HG03520 (cell line): Measurements from ENCODE around the gene SENP3.
A peak's percentile ranks its signal among the peaks of the same experiment; 100 is the strongest.

ENCODE experiments used
- ATAC-seq: cut with Tn5 transposase; IDR thresholded peaks from one replicate; pipeline ENCODE4 v1.9.1; 2021; ENCODE audit warnings: mild to moderate bottlenecking, moderate library complexity; ENCODE audit not compliant: unreplicated experiment

Gene SENP3

GRCh38 chr17:7561589-7562207, at the start of gene SENP3:
TSS of gene SENP3 (plus strand) at chr17:7561919. CDS start at chr17:7563077, 1,158 bp downstream.
- peak; percentile 41 for ATAC-seq

- no peak for ATAC-seq
Measured at GRCh38 chr17:7512105-7512504, 49.6 kb upstream of the SENP3 start.

- ATAC-seq = no peak
Measured at GRCh38 chr17:7512824-7513540, 48.7 kb upstream of the SENP3 start.

- ATAC-seq = no peak
Measured at GRCh38 chr17:7513850-7514419, 47.8 kb upstream of the SENP3 start.

GRCh38 chr17:7515911-7516610, 45.7 kb upstream of the SENP3 start:
- ATAC-seq = no peak

GRCh38 chr17:7523033-7523432, 38.7 kb upstream of the SENP3 start:
- ATAC-seq = no peak

- no peak for ATAC-seq
Measured at GRCh38 chr17:7528842-7529241, 32.9 kb upstream of the SENP3 start.

GRCh38 chr17:7530023-7530900, 31.5 kb upstream of the SENP3 start:
- no peak for ATAC-seq

- no peak for ATAC-seq
Measured at GRCh38 chr17:7538050-7538449, 23.7 kb upstream of the SENP3 start.

GRCh38 chr17:7538891-7539545, 22.7 kb upstream of the SENP3 start:
- ATAC-seq = no peak

GRCh38 chr17:7541074-7541621, 20.6 kb upstream of the SENP3 start:
- ATAC-seq = no peak

- ATAC-seq = no peak
Measured at GRCh38 chr17:7544911-7545310, 16.8 kb upstream of the SENP3 start.

- no peak for ATAC-seq
Measured at GRCh38 chr17:7548585-7549400, 12.9 kb upstream of the SENP3 start, which contains the start of gene TNFSF12. TSS of gene TNFSF12 (plus strand) at chr17:7549058. CDS start at chr17:7549154, 96 bp downstream.

GRCh38 chr17:7549401-7550055, 12.2 kb upstream of the SENP3 start:
- ATAC-seq = no peak

GRCh38 chr17:7550344-7550743, 11.4 kb upstream of the SENP3 start:
- ATAC-seq = no peak

- ATAC-seq = no peak
Measured at GRCh38 chr17:7551396-7551795, 10.3 kb upstream of the SENP3 start.

- ATAC-seq = no peak
Measured at GRCh38 chr17:7552621-7553051, 9.1 kb upstream of the SENP3 start.

GRCh38 chr17:7553356-7553755, 8.4 kb upstream of the SENP3 start:
- no peak for ATAC-seq
